ENCODE measurements around the gene PSME1. TPM values are rescaled to one million over a fixed set of nuclear protein-coding genes. Genes with fewer than 3 reads are reported as not detected.

The PSME1 gene
- total and polyA plus RNA-seq, 11 donors, result 87.3 to 331 (median 113) TPM

- peak in 1 of 4 donors; percentile 3 for ATAC-seq
- Histone ChIP-seq H3K4me3 (peak overlapping the region in 11 of 12 donors; percentile 1 to 52 (median 33)), H3K4me1 (peaks cover 0 to 26% (median 7%) of the 10 kb centered on the region in 12 donors), H3K27ac (peak overlapping the region in 2 of 12 donors; percentile 37 to 42), H3K9me3 (no peaks in the 10 kb centered on the region), H3K27me3 (no peaks in the 10 kb centered on the region), H3K36me3 (peaks cover 0 to 71% (median 45%) of the 10 kb centered on the region in 9 donors)
- WGBS, 4 donors, result 32 to 61% (median 50%) methylated on average over 23 to 30 of the region's 30 CpGs
- TF ChIP-seq CTCF (IDR thresholded peaks at IDR 0.05) (no peak), POLR2A (IDR thresholded peaks at IDR 0.05) (no peak)
- intact Hi-C loops (cut with DNase I), result no loop called here
- DNase-seq, result peak in 1 of 5 donors; percentile 64
Measured at GRCh38 chr14:24172261-24172860, 36.4 kb downstream of the PSME1 start.

GRCh38 chr14:24172871-24173281 is 36.9 kb downstream of the PSME1 start:
- H3K27ac ChIP-seq, result no peak overlapping the region
- TF ChIP-seq POLR2A (IDR thresholded peaks at IDR 0.05) (no peak), CTCF (IDR thresholded peaks at IDR 0.05) (no peak)
- WGBS, 4 donors, result 67 to 90% (median 80%) methylated on average over 19 to 20 of the region's 20 CpGs
- intact Hi-C loops (cut with DNase I), result no loop called here
- peaks cover 0 to 71% (median 45%) of the 10 kb centered on the region in 9 donors for H3K36me3 ChIP-seq
- H3K4me1 ChIP-seq, result peaks cover 0 to 21% (median 7%) of the 10 kb centered on the region in 12 donors
- H3K27me3 ChIP-seq, result no peaks in the 10 kb centered on the region
- DNase-seq, result peak in 1 of 5 donors; percentile 58
- ATAC-seq, result no peak
- H3K4me3 ChIP-seq, result peak overlapping the region in 2 of 12 donors; percentile 47 to 52
- no peaks in the 10 kb centered on the region for H3K9me3 ChIP-seq

GRCh38 chr14:24176599-24176998 is 40.6 kb downstream of the PSME1 start:
- no peaks in the 10 kb centered on the region for H3K9me3 ChIP-seq
- no peak for TF ChIP-seq CTCF (IDR thresholded peaks at IDR 0.05)
- no peak overlapping the region for H3K4me3 ChIP-seq
- DNase-seq, result no peak
- H3K27me3 ChIP-seq, result no peaks in the 10 kb centered on the region
- H3K27ac ChIP-seq, result no peak overlapping the region
- peaks cover 0 to 83% (median 47%) of the 10 kb centered on the region in 9 donors for H3K36me3 ChIP-seq
- ATAC-seq, result no peak
- intact Hi-C loops (cut with DNase I), result no loop called here
- peaks cover 0 to 23% (median 14%) of the 10 kb centered on the region in 12 donors for H3K4me1 ChIP-seq
- WGBS, 4 donors, result 93 to 100% (median 97%) methylated on average over 5 of the region's 5 CpGs

GRCh38 chr14:24177041-24177825 is 41.2 kb downstream of the PSME1 start:
- TF ChIP-seq CTCF (IDR thresholded peaks at IDR 0.05), result no peak
- no peak for TF ChIP-seq POLR2A (IDR thresholded peaks at IDR 0.05)
- no peak overlapping the region for H3K27ac ChIP-seq
- DNase-seq, result no peak
- no peak overlapping the region for H3K4me3 ChIP-seq
- intact Hi-C loops (cut with DNase I), result no loop called here
- H3K27me3 ChIP-seq, result no peaks in the 10 kb centered on the region
- ATAC-seq, result no peak
- H3K9me3 ChIP-seq, result no peaks in the 10 kb centered on the region
- peaks cover 0 to 17% (median 10%) of the 10 kb centered on the region in 12 donors for H3K4me1 ChIP-seq
- peaks cover 0 to 88% (median 50%) of the 10 kb centered on the region in 9 donors for H3K36me3 ChIP-seq
- 91 to 94% (median 92%) methylated on average over 10 to 12 of the region's 12 CpGs for whole genome bisulfite sequencing, 4 donors
